GM19043 (cell line): ENCODE measurements around the gene BCOR.

Source experiments
- ATAC-seq: cut with Tn5 transposase; IDR thresholded peaks from one replicate; pipeline ENCODE4 v1.9.1; 2021; ENCODE audit warnings: low read depth; ENCODE audit not compliant: unreplicated experiment

Gene BCOR

GRCh38 chrX:40007756-40008705, 89.7 kb downstream of the BCOR start:
- no peak for ATAC-seq

GRCh38 chrX:40007131-40007755, 90.5 kb downstream of the BCOR start:
- no peak for ATAC-seq

- ATAC-seq = no peak
Observed at GRCh38 chrX:40006106-40007017, 91.4 kb downstream of the BCOR start.

GRCh38 chrX:40005292-40006011, 92.3 kb downstream of the BCOR start:
- no peak for ATAC-seq

GRCh38 chrX:40004921-40005291, 92.9 kb downstream of the BCOR start:
- no peak for ATAC-seq

- ATAC-seq = no peak
Observed at GRCh38 chrX:40004246-40004535, 93.6 kb downstream of the BCOR start.

GRCh38 chrX:40003428-40004245, 94.1 kb downstream of the BCOR start:
- no peak for ATAC-seq

- no peak for ATAC-seq
Observed at GRCh38 chrX:40003071-40003427, 94.7 kb downstream of the BCOR start.
